ENCODE measurements around the gene IQCH. TPM values are rescaled to one million over a fixed set of nuclear protein-coding genes. Genes with fewer than 3 reads are reported as not detected.

The IQCH gene
- total RNA-seq, 1 experiment from 2014 or later = 2.2 TPM

DNA sequence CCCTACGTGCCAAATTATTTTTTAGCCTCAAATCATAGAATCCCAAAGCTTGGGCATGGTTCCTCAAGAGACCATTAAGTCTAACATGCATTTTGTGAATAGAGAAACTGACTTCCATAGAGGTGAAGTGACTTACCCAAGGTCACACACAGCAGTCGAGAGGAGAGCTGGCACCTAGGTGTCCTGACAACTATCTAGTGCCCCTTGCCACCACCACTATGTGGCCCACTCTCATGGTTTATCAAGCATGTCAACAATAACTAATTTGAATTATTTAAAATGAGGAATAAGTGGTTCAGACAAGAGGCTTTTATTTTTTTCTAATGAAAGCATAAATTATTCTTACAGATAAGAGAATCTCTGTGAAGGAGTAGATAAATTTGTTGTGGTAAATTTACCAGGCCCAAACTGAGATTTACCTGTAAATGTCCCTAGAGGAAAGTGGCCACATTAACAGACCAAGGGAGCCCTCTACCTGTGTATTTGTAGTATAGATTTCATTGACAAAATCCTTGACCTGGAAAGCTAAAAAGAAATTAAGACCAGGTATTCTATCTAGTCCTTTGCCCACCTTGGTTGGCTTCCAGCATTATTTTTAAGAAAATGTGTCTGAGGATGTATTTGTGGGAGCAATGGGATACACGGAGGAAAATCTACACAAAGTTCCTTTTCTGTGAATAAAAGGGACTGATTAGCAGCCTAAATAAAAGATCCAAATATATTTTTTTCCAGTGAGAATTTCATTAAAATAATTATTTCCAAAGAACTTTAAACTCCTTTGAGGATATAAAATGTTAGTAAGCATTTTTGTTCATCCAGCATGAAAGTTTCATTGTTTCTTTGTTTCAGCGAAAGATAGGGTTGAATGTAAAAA, 49.1 kb downstream of the IQCH start:
- DNase-seq = peak; percentile 10
- Histone ChIP-seq H3K36me3 (replicated peaks; ENCODE audit: control insufficient read depth, insufficient read depth, low read length) (no peaks in the 10 kb centered on the region), H3K27me3 (ENCODE audit: control insufficient read depth, insufficient read depth, low read length) (no peaks in the 10 kb centered on the region), H3K4me3 (ENCODE audit: insufficient read depth, low read depth, low read length) (no peak overlapping the region)

DNA sequence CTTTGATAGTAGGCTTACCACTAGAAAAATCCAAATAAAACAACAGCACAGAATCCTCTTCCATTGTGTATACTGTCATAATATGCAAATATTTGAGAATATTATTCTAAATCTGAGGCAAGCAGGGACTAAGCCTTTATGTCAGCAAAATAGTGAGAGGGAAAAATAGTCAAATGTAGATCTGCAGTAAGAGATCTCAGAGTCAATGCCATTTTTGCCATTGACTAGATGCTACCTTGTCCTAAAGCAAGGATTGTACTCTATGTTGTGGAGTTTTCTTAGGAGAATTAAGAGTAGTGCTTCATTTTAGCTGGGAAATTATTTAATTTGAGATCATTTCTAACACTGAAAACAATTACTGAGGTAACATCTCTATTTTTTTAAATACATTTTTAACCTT, 50.2 kb downstream of the IQCH start:
- H3K36me3 ChIP-seq (replicated peaks; ENCODE audit: control insufficient read depth, insufficient read depth, low read length) = no peaks in the 10 kb centered on the region
- DNase-seq = no peak
- H3K27me3 ChIP-seq (ENCODE audit: control insufficient read depth, insufficient read depth, low read length) = no peaks in the 10 kb centered on the region

DNA sequence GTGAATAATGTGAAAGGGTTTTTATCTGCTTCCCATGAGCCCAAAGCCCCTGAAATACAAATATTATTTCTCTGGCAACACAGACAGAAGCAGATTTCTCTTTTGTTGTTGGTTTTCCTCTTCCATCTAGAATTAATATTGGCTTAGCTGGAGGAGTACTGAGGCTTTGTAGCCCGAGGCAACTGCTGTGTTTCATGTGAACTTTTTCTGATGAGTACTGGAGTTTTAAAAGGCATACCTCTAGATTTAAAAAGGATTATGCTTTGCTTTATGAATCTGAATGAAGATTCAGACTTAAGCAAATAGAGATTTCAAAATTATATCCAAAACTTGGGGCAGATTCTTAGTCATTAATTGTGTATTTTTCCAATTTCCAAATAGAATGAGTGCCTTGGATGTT, 50.9 kb downstream of the IQCH start:
- no peaks in the 10 kb centered on the region for H3K36me3 ChIP-seq (replicated peaks; ENCODE audit: control insufficient read depth, insufficient read depth, low read length)
- H3K4me3 ChIP-seq (ENCODE audit: insufficient read depth, low read depth, low read length) = no peak overlapping the region
- H3K27me3 ChIP-seq (ENCODE audit: control insufficient read depth, insufficient read depth, low read length) = no peaks in the 10 kb centered on the region
- no peak for DNase-seq

More for the DNA sequence above, 50.2 kb downstream of the IQCH start:
- H3K4me3 ChIP-seq (ENCODE audit: insufficient read depth, low read depth, low read length) = no peak overlapping the region

DNA sequence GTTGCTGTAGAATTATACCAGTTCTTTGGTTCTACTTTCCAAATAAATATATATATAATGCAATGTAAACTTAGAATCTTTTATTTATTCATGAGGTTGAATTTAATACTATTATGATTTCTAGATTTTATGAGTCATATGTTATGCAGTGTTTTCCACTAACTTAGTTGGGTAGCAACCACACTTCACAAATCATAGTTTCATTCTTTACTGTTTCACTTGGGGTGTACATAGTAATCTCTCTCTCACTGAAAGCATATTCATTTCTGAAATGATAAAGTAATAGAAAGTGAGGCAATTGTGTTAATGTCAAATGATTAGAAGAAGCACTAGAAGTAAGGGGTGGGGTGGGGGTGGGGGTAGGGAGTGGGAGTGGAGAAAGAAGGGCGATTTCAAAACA, 52.6 kb downstream of the IQCH start:
- Histone ChIP-seq H3K36me3 (replicated peaks; ENCODE audit: control insufficient read depth, insufficient read depth, low read length) (no peaks in the 10 kb centered on the region), H3K27me3 (ENCODE audit: control insufficient read depth, insufficient read depth, low read length) (no peaks in the 10 kb centered on the region), H3K4me3 (ENCODE audit: insufficient read depth, low read depth, low read length) (no peak overlapping the region)
- DNase-seq = no peak

DNA sequence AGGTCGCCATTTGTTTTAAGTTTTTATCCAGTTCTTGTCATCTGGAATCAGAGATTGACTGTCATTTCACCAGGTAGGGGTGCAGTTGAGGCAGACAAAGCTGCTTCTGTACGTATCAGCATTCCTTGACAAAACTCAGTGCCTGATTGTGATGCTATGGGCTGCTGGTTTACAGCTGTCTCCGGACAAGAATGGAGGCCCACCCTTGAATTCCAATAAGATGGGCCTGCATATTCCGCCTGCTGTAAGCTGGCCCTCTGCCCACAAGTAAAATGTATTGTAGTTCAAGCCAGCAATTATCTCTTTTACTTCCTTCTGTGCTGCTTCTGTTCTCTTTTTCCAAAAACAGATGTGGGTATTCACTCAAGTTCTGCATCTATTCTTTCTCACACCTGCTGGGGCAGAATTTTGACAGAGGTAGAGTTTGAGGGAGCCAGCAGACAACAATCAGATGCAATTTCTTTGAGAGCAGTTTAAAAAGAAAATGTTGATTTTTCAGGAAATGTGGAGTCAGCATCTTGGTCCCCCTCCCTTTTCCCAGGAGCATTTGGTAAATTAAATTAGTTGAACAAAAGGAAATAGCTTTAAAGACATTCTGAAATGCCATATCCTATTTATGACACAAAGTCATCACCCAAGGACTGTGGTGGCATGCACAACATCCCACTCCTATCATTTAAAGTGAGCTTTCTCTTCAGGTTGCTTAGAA, 53.5 kb downstream of the IQCH start:
- Histone ChIP-seq H3K36me3 (replicated peaks; ENCODE audit: control insufficient read depth, insufficient read depth, low read length) (no peaks in the 10 kb centered on the region), H3K27me3 (ENCODE audit: control insufficient read depth, insufficient read depth, low read length) (no peaks in the 10 kb centered on the region), H3K4me3 (ENCODE audit: insufficient read depth, low read depth, low read length) (no peak overlapping the region)
- DNase-seq = no peak

DNA sequence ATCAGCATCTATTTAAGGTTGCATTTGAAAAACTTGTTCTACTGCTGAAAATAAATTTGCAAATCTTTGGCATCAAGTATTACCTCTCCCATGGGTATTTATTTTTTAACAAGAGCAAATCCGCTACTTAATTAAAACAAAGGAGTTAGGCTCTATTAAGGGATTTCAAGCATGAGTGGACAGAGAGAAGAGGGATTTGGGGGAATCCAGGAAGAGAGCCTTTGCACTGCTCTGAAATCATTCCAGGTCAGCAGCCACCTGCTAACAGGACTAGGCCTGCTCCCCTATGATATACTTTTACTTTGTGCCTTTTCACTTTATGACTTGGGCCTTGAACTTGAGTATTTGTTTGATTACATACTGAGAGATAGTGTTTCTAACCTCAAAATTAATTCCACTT, 57.1 kb downstream of the IQCH start:
- DNase-seq = no peak
- Histone ChIP-seq H3K27me3 (ENCODE audit: control insufficient read depth, insufficient read depth, low read length) (no peaks in the 10 kb centered on the region), H3K36me3 (replicated peaks; ENCODE audit: control insufficient read depth, insufficient read depth, low read length) (no peaks in the 10 kb centered on the region), H3K4me3 (ENCODE audit: insufficient read depth, low read depth, low read length) (no peak overlapping the region)

DNA sequence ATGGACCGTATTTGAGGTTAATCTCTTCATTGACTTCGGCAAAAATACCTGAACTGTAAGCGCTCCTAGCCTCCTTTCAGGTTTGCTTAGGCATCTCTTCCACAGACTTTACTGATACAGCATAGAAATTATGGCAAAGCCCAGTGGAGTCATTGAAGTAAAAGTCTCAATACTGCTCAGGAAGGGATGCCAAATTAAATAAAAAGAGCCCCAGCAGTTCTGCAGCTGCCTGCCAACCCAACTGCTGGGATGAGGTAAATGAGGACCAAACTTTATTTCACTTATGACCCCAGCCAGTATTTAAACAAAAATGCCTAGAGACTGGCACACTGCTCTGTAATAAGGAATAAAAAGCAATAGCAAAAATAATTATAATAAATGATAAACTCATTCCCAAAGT, 65.4 kb downstream of the IQCH start:
- Histone ChIP-seq H3K36me3 (replicated peaks; ENCODE audit: control insufficient read depth, insufficient read depth, low read length) (no peaks in the 10 kb centered on the region), H3K4me3 (ENCODE audit: insufficient read depth, low read depth, low read length) (no peak overlapping the region), H3K27me3 (ENCODE audit: control insufficient read depth, insufficient read depth, low read length) (no peaks in the 10 kb centered on the region)
- DNase-seq = no peak

DNA sequence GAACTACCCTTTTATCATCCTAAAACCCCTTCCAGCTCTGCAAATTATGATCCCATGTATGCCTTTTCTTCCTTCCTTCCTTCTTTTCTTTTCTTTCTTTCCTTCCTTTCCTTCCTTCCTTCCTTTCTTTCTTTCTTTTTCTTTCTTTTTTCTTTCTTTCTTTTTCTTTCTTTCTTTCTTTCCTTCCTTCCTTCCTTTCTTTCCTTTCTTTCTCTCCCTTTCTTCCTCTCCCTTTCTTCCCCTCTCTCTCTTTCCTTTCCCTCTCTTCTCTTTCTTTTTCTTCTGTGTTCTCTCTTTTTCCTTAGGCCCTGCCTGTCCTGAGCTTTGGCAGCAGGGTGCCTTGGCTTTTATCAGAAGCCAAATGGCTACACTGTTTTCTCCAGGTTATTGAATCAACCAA, 66.8 kb downstream of the IQCH start:
- Histone ChIP-seq H3K36me3 (replicated peaks; ENCODE audit: control insufficient read depth, insufficient read depth, low read length) (no peaks in the 10 kb centered on the region), H3K4me3 (ENCODE audit: insufficient read depth, low read depth, low read length) (no peak overlapping the region), H3K27me3 (ENCODE audit: control insufficient read depth, insufficient read depth, low read length) (no peaks in the 10 kb centered on the region)
- DNase-seq = no peak

DNA sequence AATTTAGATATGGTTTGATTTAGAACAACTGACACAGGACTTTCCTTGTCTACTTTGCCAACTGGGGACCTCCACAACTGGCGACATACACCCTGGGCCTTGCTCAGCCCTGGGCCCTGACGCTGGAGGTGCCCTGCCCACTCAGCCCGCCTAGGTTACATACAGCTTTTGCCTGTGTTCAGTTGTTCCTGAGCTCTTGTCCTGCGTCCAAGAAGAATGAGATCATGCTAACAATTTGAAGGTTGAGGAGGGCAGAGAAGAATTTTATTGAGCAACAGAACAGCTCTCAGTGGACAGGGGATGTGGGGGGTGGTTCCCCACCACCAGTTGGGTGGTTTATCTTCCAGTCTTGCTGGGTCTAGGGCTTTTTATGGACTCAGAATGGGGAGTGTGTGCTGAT, 67.9 kb downstream of the IQCH start:
- H3K4me3 ChIP-seq (ENCODE audit: insufficient read depth, low read depth, low read length) = no peak overlapping the region
- H3K27me3 ChIP-seq (ENCODE audit: control insufficient read depth, insufficient read depth, low read length) = no peaks in the 10 kb centered on the region
- H3K36me3 ChIP-seq (replicated peaks; ENCODE audit: control insufficient read depth, insufficient read depth, low read length) = no peaks in the 10 kb centered on the region
- DNase-seq = no peak

DNA sequence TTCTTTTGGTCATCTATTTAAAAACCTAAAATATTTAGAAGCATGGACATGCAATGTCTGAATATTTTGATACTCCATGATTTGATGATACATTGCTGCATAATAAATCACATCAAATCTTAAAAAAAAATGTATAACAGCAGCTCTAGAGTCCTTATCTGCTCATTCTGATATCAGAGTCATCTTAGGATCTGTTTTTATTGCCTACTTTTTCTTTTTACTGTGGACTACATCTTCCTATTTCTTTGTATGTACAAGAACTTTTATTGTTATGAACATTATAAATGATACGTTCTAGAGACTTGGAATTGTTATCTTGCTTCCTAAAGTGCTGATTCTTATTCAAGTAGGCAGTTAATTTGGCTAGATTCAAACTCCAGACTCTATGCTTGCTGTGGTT, 72.7 kb downstream of the IQCH start:
- Histone ChIP-seq H3K27me3 (ENCODE audit: control insufficient read depth, insufficient read depth, low read length) (no peaks in the 10 kb centered on the region), H3K36me3 (replicated peaks; ENCODE audit: control insufficient read depth, insufficient read depth, low read length) (no peaks in the 10 kb centered on the region), H3K4me3 (ENCODE audit: insufficient read depth, low read depth, low read length) (no peak overlapping the region)
- no peak for DNase-seq

DNA sequence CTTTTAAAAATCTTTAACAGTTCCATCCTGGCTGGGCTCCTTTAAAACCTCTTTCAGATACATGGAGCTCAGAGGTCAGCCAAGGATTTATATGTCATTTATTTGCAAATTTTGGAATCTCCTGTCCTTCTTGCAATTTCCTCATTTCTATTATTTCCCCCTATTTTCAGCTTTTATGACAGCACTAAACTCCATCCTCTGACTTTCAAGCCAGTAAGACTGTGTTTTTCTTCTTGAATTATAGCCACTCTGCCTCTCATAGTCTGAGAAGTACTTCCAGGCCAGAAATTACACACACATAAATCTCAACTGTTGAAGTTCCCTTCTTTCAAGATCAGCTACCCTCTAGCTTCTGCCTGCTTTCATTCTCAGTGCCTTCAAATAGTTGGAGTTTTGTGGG, 73.2 kb downstream of the IQCH start:
- Histone ChIP-seq H3K36me3 (replicated peaks; ENCODE audit: control insufficient read depth, insufficient read depth, low read length) (no peaks in the 10 kb centered on the region), H3K27me3 (ENCODE audit: control insufficient read depth, insufficient read depth, low read length) (no peaks in the 10 kb centered on the region), H3K4me3 (ENCODE audit: insufficient read depth, low read depth, low read length) (no peak overlapping the region)
- DNase-seq = no peak

DNA sequence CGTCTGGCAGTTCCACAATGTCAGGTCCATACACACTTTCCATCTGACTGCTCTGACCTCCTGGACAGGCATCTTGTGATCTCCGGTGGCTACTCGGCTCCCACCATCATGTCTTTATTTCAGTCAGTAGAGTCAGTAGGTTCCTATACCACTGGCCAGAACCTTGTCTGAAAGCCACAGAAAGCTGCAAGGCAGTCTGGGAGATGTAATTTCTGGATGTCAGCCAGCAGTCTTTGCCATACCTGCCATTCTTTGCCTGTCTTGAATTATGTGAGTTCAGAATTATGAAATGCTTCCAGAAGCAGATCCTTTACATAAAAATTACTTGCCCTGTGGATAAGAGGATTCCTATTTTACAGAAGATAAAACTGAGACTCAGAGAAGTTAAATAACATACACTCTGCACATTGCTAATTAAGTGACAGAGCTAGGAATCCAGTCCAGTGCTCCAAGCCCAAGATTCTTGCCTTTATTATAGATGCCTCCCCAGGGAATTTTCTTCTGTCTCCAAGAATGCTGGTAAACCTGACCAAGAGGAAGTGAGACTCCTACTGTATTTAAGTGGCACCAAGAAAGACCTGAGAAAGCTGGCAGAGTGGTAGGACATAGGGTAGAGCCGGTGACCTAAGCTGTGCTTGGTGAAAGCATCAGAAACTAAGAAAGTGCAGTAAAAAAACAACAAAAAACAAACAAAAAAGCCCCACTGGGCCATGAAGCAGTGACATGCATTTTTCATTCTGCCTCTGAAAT, 75.6 kb downstream of the IQCH start:
- Histone ChIP-seq H3K36me3 (replicated peaks; ENCODE audit: control insufficient read depth, insufficient read depth, low read length) (no peaks in the 10 kb centered on the region), H3K27me3 (ENCODE audit: control insufficient read depth, insufficient read depth, low read length) (no peaks in the 10 kb centered on the region), H3K4me3 (ENCODE audit: insufficient read depth, low read depth, low read length) (no peak overlapping the region)
- no peak for DNase-seq

DNA sequence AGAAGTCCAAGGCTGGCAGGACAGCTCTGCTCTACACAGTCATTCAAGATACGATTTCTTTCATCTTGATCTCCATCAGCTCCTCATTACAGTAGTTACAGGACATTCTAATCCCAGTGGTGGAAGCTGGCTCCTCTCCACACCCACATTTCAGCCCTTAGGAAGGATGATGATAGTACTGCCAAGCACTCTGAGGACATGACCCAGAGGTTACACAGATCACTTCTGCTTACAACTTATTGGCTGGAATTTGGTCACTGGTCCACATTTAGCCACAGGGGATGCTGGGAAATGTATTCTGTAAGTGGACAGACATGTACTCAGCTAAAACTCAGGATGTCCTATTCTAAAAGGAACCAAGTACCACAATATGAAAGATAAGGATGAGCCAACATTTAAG, 77.1 kb downstream of the IQCH start:
- no peak for DNase-seq
- Histone ChIP-seq H3K36me3 (replicated peaks; ENCODE audit: control insufficient read depth, insufficient read depth, low read length) (no peaks in the 10 kb centered on the region), H3K4me3 (ENCODE audit: insufficient read depth, low read depth, low read length) (no peak overlapping the region), H3K27me3 (ENCODE audit: control insufficient read depth, insufficient read depth, low read length) (no peaks in the 10 kb centered on the region)

DNA sequence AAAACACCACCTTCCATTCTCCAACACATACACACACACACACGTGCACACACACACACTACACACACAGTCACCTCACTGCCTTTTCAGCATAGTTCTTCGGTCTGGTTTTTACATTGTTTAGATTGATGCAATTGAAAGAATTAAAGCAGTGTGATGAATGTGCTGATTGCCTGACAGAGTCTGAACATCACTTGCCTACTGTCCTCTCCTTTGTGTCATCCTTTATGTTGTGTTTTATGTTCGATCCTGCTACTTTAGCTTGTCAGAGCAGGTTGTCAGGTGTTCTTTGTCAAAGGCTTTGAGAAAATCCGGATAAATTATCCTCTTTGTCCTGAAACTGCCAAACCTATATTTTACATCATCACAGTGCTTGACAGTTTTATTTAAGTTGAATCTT, 80.4 kb downstream of the IQCH start:
- DNase-seq = no peak
- Histone ChIP-seq H3K36me3 (replicated peaks; ENCODE audit: control insufficient read depth, insufficient read depth, low read length) (no peaks in the 10 kb centered on the region), H3K4me3 (ENCODE audit: insufficient read depth, low read depth, low read length) (no peak overlapping the region), H3K27me3 (ENCODE audit: control insufficient read depth, insufficient read depth, low read length) (no peaks in the 10 kb centered on the region)

Data from H7 (cell line).